ENCODE measurements around the gene TTC4.
"Not testable (repeated sequence)": the region's sequence is repeated elsewhere in the genome, so short reads cannot be mapped to it uniquely, and the experiment has no call there.

The TTC4 gene

DNA sequence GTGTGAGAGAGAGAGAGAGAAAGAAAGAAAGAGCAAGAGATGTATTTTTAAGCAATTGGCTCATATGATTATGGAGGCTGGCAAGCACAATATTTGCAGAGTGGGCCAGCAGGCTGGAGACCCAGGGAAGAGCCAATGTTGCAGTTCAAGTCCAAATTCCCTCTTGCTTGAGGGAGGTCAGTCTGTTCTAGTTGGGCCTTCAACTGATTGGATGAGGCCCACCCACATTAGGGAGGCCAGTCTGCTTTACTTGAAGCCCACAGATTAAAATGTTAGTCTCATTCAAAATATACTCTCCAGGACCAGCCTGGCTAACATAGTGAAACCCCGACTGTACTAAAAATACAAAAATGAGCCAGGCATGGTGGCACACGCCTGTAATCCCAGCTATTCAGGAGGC, 57.3 kb downstream of the TTC4 start:
- ATAC-seq (ENCODE audit: low read depth): no peak
- Mint-ChIP-seq H3K27me3 (peaks cover 2% of the 10 kb centered on the region), H3K9me3 (no peaks in the 10 kb centered on the region), H3K27ac (no peak overlapping the region), H3K4me3 (no peak overlapping the region), H3K36me3 (peaks cover 2% of the 10 kb centered on the region), H3K4me1 (no peaks in the 10 kb centered on the region)
- DNase-seq (ENCODE audit: low spot score in 2 of 2): no peak

DNA sequence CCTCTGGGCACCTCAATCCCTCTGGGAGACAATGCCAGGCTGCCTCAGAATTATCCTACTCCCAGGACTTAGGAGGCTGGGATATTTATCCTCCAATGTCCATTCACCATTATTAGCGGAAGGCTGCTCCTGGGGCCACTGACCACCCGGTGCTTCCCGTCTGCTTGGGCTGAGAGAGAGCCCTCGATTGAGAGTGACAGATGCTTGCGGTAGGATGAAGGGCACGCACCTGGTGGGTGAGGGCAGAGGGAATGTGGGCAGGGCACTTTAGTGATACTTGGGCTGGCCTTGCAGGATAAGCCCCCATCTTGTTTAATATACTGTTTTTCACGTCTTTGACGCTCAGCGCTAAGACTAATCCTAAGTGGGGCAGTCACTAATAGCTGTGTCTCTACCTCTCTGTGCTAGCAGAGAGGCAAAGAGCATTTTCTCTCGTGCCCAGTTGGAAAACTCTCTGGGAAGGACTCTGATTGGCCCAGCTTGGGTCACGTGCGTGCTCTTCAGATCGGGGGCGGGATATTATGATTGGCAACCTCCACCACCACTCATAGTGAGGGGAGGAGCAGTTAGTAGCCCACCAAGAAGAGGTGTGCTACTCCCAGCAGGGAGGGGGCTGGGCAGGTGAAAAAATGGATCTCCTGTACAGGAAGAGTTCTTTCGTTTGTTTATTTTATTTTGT, 59.3 kb downstream of the TTC4 start:
- DNase-seq (ENCODE audit: low spot score in 2 of 2) (no peak), ATAC-seq (ENCODE audit: low read depth) (peak; percentile 37)
- H3K27me3 Mint-ChIP-seq: peaks cover 2% of the 10 kb centered on the region
- H3K27ac Mint-ChIP-seq: no peak overlapping the region
- no peaks in the 10 kb centered on the region for H3K4me1 Mint-ChIP-seq
- H3K9me3 Mint-ChIP-seq: no peaks in the 10 kb centered on the region
- peaks cover 15% of the 10 kb centered on the region for H3K36me3 Mint-ChIP-seq
- no peak overlapping the region for H3K4me3 Mint-ChIP-seq

DNA sequence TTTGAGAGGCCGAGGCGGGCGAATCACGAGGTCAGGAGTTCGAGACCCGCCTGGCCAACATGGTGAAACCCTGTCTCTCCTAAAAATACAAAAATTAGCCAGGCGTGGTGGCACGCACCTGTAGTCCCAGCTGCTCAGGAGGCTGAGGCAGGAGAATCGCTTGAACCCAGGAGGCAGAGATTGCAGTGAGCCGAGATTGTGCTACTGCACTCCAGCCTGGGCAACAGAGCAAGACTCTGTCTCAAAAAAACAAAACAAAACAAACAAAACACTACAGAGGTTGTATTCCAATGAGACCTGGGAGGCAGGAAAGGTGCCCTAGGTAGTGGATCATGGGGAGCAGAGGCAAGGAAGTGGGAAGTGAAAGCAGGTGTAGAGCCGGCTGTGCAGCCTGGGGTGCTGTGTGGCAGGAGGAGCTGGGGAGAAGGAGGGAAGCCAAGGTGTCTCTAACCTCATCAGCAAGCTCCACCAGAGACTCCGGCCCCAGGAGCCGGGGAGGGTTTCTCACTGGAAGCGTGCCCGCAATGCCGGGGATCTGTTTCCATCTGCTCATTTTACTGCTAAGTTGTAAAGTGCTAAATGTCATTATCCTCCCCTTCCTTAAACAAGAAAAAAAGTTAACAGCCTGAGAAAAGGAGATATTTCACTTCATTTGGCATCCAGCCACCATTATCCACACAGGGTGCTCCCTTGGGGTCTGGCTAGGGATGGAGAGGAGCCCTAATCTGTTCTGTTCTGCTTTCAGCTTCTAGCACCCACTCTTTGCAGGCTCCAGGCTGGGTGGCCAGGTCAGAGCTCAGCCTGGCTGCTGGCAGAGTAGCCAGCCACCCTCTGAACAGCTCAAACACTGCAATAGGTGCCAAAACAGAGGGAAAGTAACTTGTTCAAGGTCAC, 60.4 kb downstream of the TTC4 start:
- H3K9me3 Mint-ChIP-seq; ATAC-seq (ENCODE audit: low read depth); DNase-seq (ENCODE audit: low spot score in 2 of 2); H3K4me1 Mint-ChIP-seq; H3K27ac Mint-ChIP-seq; H3K27me3 Mint-ChIP-seq; H3K4me3 Mint-ChIP-seq: not testable (repeated sequence)
- peaks cover 15% of the 10 kb centered on the region for H3K36me3 Mint-ChIP-seq

- Mint-ChIP-seq H3K27ac (no peak overlapping the region), H3K36me3 (peaks cover 20% of the 10 kb centered on the region), H3K27me3 (peaks cover 2% of the 10 kb centered on the region), H3K4me3 (no peak overlapping the region), H3K4me1 (no peaks in the 10 kb centered on the region), H3K9me3 (no peaks in the 10 kb centered on the region)
- no peak for ATAC-seq (ENCODE audit: low read depth)
- DNase-seq (ENCODE audit: low spot score in 2 of 2): no peak
Measured at GRCh38 chr1:54777011-54777410, 61.4 kb downstream of the TTC4 start.

- H3K36me3 Mint-ChIP-seq: peaks cover 23% of the 10 kb centered on the region
- no peak overlapping the region for H3K27ac Mint-ChIP-seq
- no peak for DNase-seq (ENCODE audit: low spot score in 2 of 2)
- peaks cover 2% of the 10 kb centered on the region for H3K27me3 Mint-ChIP-seq
- no peak for ATAC-seq (ENCODE audit: low read depth)
- H3K4me3 Mint-ChIP-seq: no peak overlapping the region
- no peaks in the 10 kb centered on the region for H3K4me1 Mint-ChIP-seq
- no peaks in the 10 kb centered on the region for H3K9me3 Mint-ChIP-seq
Measured at GRCh38 chr1:54777431-54777830, 61.8 kb downstream of the TTC4 start.

GRCh38 chr1:54781023-54781723, 65.5 kb downstream of the TTC4 start:
- Mint-ChIP-seq H3K9me3 (no peaks in the 10 kb centered on the region), H3K27me3 (no peaks in the 10 kb centered on the region), H3K27ac (no peak overlapping the region), H3K36me3 (peaks cover 31% of the 10 kb centered on the region), H3K4me3 (no peak overlapping the region), H3K4me1 (peaks cover 2% of the 10 kb centered on the region)
- ATAC-seq (ENCODE audit: low read depth) (no peak), DNase-seq (ENCODE audit: low spot score in 2 of 2) (no peak)

- H3K9me3 Mint-ChIP-seq: no peaks in the 10 kb centered on the region
- no peaks in the 10 kb centered on the region for H3K27me3 Mint-ChIP-seq
- H3K4me1 Mint-ChIP-seq: peaks cover 2% of the 10 kb centered on the region
- H3K4me3 Mint-ChIP-seq: no peak overlapping the region
- ATAC-seq (ENCODE audit: low read depth): no peak
- peaks cover 40% of the 10 kb centered on the region for H3K36me3 Mint-ChIP-seq
- DNase-seq (ENCODE audit: low spot score in 2 of 2): no peak
- no peak overlapping the region for H3K27ac Mint-ChIP-seq
Measured at GRCh38 chr1:54782156-54782555, 66.5 kb downstream of the TTC4 start.

DNA sequence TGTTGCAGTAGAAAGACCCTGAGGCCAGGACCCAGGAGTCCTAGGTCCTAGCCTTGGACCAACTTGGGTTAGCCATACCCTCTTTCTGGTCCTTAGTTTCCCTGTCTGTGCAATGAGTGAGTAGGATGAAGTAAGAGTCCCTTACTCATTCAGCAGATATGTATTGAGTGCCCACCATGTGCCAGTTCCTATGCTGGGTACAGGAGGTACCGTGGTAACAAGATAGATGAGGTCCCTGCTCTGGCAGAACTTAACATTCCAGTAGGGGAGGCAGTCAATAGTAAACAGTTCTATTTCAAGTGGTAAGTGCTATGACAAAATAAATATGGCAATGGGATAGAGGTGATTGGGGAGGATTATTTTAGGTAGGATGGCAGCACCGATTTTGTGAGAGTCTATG, 66.9 kb downstream of the TTC4 start:
- Mint-ChIP-seq H3K27me3 (no peaks in the 10 kb centered on the region), H3K27ac (no peak overlapping the region), H3K36me3 (peaks cover 43% of the 10 kb centered on the region), H3K9me3 (no peaks in the 10 kb centered on the region), H3K4me3 (no peak overlapping the region), H3K4me1 (peaks cover 2% of the 10 kb centered on the region)
- no peak for ATAC-seq (ENCODE audit: low read depth)
- DNase-seq (ENCODE audit: low spot score in 2 of 2): no peak

- Mint-ChIP-seq H3K36me3 (peaks cover 36% of the 10 kb centered on the region), H3K4me1 (peaks cover 2% of the 10 kb centered on the region), H3K4me3 (no peak overlapping the region), H3K9me3 (no peaks in the 10 kb centered on the region), H3K27me3 (no peaks in the 10 kb centered on the region), H3K27ac (no peak overlapping the region)
- DNase-seq (ENCODE audit: low spot score in 2 of 2) (no peak), ATAC-seq (ENCODE audit: low read depth) (no peak)
Measured at GRCh38 chr1:54784066-54784465, 68.4 kb downstream of the TTC4 start.

- Mint-ChIP-seq H3K4me1 (peaks cover 2% of the 10 kb centered on the region), H3K4me3 (no peak overlapping the region), H3K27ac (no peak overlapping the region), H3K36me3 (peaks cover 29% of the 10 kb centered on the region), H3K9me3 (no peaks in the 10 kb centered on the region), H3K27me3 (no peaks in the 10 kb centered on the region)
- DNase-seq (ENCODE audit: low spot score in 2 of 2) (no peak), ATAC-seq (ENCODE audit: low read depth) (no peak)
Measured at GRCh38 chr1:54786778-54787177, 71.1 kb downstream of the TTC4 start.

- H3K4me1 Mint-ChIP-seq: peaks cover 2% of the 10 kb centered on the region
- DNase-seq (ENCODE audit: low spot score in 2 of 2) (no peak), ATAC-seq (ENCODE audit: low read depth) (no peak)
- H3K27ac Mint-ChIP-seq: no peak overlapping the region
- no peak overlapping the region for H3K4me3 Mint-ChIP-seq
- peaks cover 24% of the 10 kb centered on the region for H3K36me3 Mint-ChIP-seq
- H3K9me3 Mint-ChIP-seq: no peaks in the 10 kb centered on the region
- no peaks in the 10 kb centered on the region for H3K27me3 Mint-ChIP-seq
Measured at GRCh38 chr1:54787604-54788003, 71.9 kb downstream of the TTC4 start.

- H3K4me3 Mint-ChIP-seq: no peak overlapping the region
- H3K36me3 Mint-ChIP-seq: peaks cover 19% of the 10 kb centered on the region
- no peaks in the 10 kb centered on the region for H3K9me3 Mint-ChIP-seq
- no peak overlapping the region for H3K27ac Mint-ChIP-seq
- ATAC-seq (ENCODE audit: low read depth) (no peak), DNase-seq (ENCODE audit: low spot score in 2 of 2) (no peak)
- no peaks in the 10 kb centered on the region for H3K27me3 Mint-ChIP-seq
- H3K4me1 Mint-ChIP-seq: no peaks in the 10 kb centered on the region
Measured at GRCh38 chr1:54788459-54788858, 72.8 kb downstream of the TTC4 start.

- no peak for ATAC-seq (ENCODE audit: low read depth)
- H3K4me1 Mint-ChIP-seq: peaks cover 6% of the 10 kb centered on the region
- no peaks in the 10 kb centered on the region for H3K9me3 Mint-ChIP-seq
- H3K4me3 Mint-ChIP-seq: no peak overlapping the region
- no peak for DNase-seq (ENCODE audit: low spot score in 2 of 2)
- H3K27me3 Mint-ChIP-seq: no peaks in the 10 kb centered on the region
- H3K36me3 Mint-ChIP-seq: peaks cover 14% of the 10 kb centered on the region
- no peak overlapping the region for H3K27ac Mint-ChIP-seq
Measured at GRCh38 chr1:54791880-54792522, 76.3 kb downstream of the TTC4 start.
